AG09309 (cell line): ENCODE data around the gene ZNF423.

Experiments
- DNase-seq: peaks from one replicate; pipeline ENCODE4 v3.0.0-alpha.2; 2010; ENCODE audit warnings: low read depth
- H3K4me3 ChIP-seq: 2 replicates; pipeline ENCODE4 v1.5.1; 2011; ENCODE audit warnings: mild to moderate bottlenecking, low read depth, low read length, moderate library complexity; ENCODE audit not compliant: control insufficient read depth
- CTCF ChIP-seq: IDR thresholded peaks from 2 replicates; pipeline ENCODE4 v1.5.1; 2011; ENCODE audit warnings: mild to moderate bottlenecking, low read depth, low read length, inconsistent platforms; ENCODE audit not compliant: insufficient read depth, control insufficient read depth; ENCODE audit errors: missing control alignments

Gene ZNF423

GRCh38 chr16:49524216-49524946 lies 331.5 kb downstream of the ZNF423 start:
- DNase-seq = no peak
- H3K4me3 ChIP-seq = no peak overlapping the region
- no peak for TF ChIP-seq CTCF

GRCh38 chr16:49523435-49524159 lies 332.3 kb downstream of the ZNF423 start:
- no peak for DNase-seq
- no peak overlapping the region for H3K4me3 ChIP-seq
- TF ChIP-seq CTCF = no peak

GRCh38 chr16:49521734-49522325 lies 334.1 kb downstream of the ZNF423 start:
- no peak for TF ChIP-seq CTCF
- DNase-seq = no peak
- H3K4me3 ChIP-seq = no peak overlapping the region

GRCh38 chr16:49520492-49521038 lies 335.3 kb downstream of the ZNF423 start:
- no peak overlapping the region for H3K4me3 ChIP-seq
- no peak for TF ChIP-seq CTCF
- no peak for DNase-seq

- DNase-seq = no peak
- TF ChIP-seq CTCF = no peak
- no peak overlapping the region for H3K4me3 ChIP-seq
These were observed 336.2 kb downstream of the ZNF423 start for GRCh38 chr16:49519741-49520140.

- no peak for DNase-seq
- no peak for TF ChIP-seq CTCF
- H3K4me3 ChIP-seq = no peak overlapping the region
These were observed 336.8 kb downstream of the ZNF423 start for GRCh38 chr16:49519008-49519656.
